ENCODE results near the gene ARFGEF3. TPM values are rescaled to one million over a fixed set of nuclear protein-coding genes. Genes with fewer than 3 reads are reported as not detected.
"Not testable (repeated sequence)": the region's sequence is repeated elsewhere in the genome, so short reads cannot be mapped to it uniquely, and the experiment has no call there.

The ARFGEF3 gene
- total RNA-seq, 6 experiments from 2014 or later, result 0.06 to 0.19 (median 0.08) TPM

GRCh38 chr6:138287144-138287955 lies 125.6 kb downstream of the ARFGEF3 start:
- Mint-ChIP-seq H3K27me3 (ENCODE audit: insufficient read depth) (peaks cover 5% of the 10 kb centered on the region), H3K36me3 (ENCODE audit: low read depth) (no peaks in the 10 kb centered on the region), H3K27ac (peak overlapping the region; percentile 74), H3K9me3 (no peaks in the 10 kb centered on the region), H3K4me1 (ENCODE audit: low read depth) (peaks cover 44% of the 10 kb centered on the region), H3K4me3 (peak overlapping the region; percentile 11)
- TF ChIP-seq CTCF (IDR thresholded peaks at IDR 0.05), result peak; percentile 75
- DNase-seq, result peak; percentile 42

GRCh38 chr6:138288428-138289085 lies 126.8 kb downstream of the ARFGEF3 start:
- not testable (repeated sequence) for H3K36me3 Mint-ChIP-seq (ENCODE audit: low read depth); H3K9me3 Mint-ChIP-seq; H3K27me3 Mint-ChIP-seq (ENCODE audit: insufficient read depth)
- H3K4me3 Mint-ChIP-seq, result peak overlapping the region; percentile 22; the same call in 1 of the 2 replicates
- peak overlapping the region; percentile 74; the same call in 1 of the 2 replicates for H3K27ac Mint-ChIP-seq
- peak; percentile 96 for DNase-seq
- peaks cover 55% of the 10 kb centered on the region for H3K4me1 Mint-ChIP-seq (ENCODE audit: low read depth)

GRCh38 chr6:138289739-138290138 lies 128.0 kb downstream of the ARFGEF3 start:
- TF ChIP-seq CTCF (IDR thresholded peaks at IDR 0.05), result peak; percentile 35; the same call in 1 of the 2 replicates
- Mint-ChIP-seq H3K27me3 (ENCODE audit: insufficient read depth) (no peaks in the 10 kb centered on the region; the same call in 1 of the 2 replicates), H3K9me3 (no peaks in the 10 kb centered on the region), H3K36me3 (ENCODE audit: low read depth) (no peaks in the 10 kb centered on the region), H3K27ac (peak overlapping the region; percentile 74; the same call in 1 of the 2 replicates), H3K4me3 (no peak overlapping the region), H3K4me1 (ENCODE audit: low read depth) (peaks cover 65% of the 10 kb centered on the region)
- no peak for DNase-seq

GRCh38 chr6:138290423-138290962 lies 128.8 kb downstream of the ARFGEF3 start:
- H3K9me3 Mint-ChIP-seq, result no peaks in the 10 kb centered on the region
- no peak for TF ChIP-seq CTCF (IDR thresholded peaks at IDR 0.05)
- DNase-seq, result no peak

GRCh38 chr6:138291036-138291848 lies 129.5 kb downstream of the ARFGEF3 start:
- Mint-ChIP-seq H3K36me3 (ENCODE audit: low read depth) (no peaks in the 10 kb centered on the region), H3K9me3 (no peaks in the 10 kb centered on the region), H3K4me3 (no peak overlapping the region), H3K27ac (no peak overlapping the region), H3K27me3 (ENCODE audit: insufficient read depth) (no peaks in the 10 kb centered on the region; the same call in 1 of the 2 replicates), H3K4me1 (ENCODE audit: low read depth) (peaks cover 65% of the 10 kb centered on the region)
- TF ChIP-seq CTCF (IDR thresholded peaks at IDR 0.05), result no peak
- DNase-seq, result no peak

More at GRCh38 chr6:138290423-138290962, 128.8 kb downstream of the ARFGEF3 start:
- Mint-ChIP-seq H3K4me1 (ENCODE audit: low read depth) (peaks cover 65% of the 10 kb centered on the region), H3K36me3 (ENCODE audit: low read depth) (no peaks in the 10 kb centered on the region), H3K4me3 (no peak overlapping the region), H3K27me3 (ENCODE audit: insufficient read depth) (no peaks in the 10 kb centered on the region; the same call in 1 of the 2 replicates), H3K27ac (no peak overlapping the region)
